C4-2B (cell line): ENCODE measurements around the gene NPAS3.

Source experiments
- H3K27ac ChIP-seq: fragments of 450-650 bp; 2 replicates; pipeline ENCODE4 v1.5.1; 2017
- ZFX ChIP-seq: fragments of 450-650 bp; IDR thresholded peaks from 2 replicates; pipeline ENCODE4 v1.6.1; 2017
- TF ChIP-seq, protein P1 (sequence below): fragments of 450-650 bp; conservative IDR thresholded peaks from 2 replicates; pipeline ENCODE4 v1.5.1; 2017; ENCODE audit warnings: mild to moderate bottlenecking

NPAS3 gene

GRCh38 chr14:33465846-33466700 lies 527.4 kb downstream of the NPAS3 start:
- TF ChIP-seq ZFX, result no peak
- TF ChIP-seq, protein P1, sequence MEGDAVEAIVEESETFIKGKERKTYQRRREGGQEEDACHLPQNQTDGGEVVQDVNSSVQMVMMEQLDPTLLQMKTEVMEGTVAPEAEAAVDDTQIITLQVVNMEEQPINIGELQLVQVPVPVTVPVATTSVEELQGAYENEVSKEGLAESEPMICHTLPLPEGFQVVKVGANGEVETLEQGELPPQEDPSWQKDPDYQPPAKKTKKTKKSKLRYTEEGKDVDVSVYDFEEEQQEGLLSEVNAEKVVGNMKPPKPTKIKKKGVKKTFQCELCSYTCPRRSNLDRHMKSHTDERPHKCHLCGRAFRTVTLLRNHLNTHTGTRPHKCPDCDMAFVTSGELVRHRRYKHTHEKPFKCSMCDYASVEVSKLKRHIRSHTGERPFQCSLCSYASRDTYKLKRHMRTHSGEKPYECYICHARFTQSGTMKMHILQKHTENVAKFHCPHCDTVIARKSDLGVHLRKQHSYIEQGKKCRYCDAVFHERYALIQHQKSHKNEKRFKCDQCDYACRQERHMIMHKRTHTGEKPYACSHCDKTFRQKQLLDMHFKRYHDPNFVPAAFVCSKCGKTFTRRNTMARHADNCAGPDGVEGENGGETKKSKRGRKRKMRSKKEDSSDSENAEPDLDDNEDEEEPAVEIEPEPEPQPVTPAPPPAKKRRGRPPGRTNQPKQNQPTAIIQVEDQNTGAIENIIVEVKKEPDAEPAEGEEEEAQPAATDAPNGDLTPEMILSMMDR, result no peak
- no peak overlapping the region for H3K27ac ChIP-seq

GRCh38 chr14:33467971-33468370 lies 529.3 kb downstream of the NPAS3 start:
- H3K27ac ChIP-seq, result no peak overlapping the region
- TF ChIP-seq, protein P1, result no peak
- no peak for TF ChIP-seq ZFX

DNA sequence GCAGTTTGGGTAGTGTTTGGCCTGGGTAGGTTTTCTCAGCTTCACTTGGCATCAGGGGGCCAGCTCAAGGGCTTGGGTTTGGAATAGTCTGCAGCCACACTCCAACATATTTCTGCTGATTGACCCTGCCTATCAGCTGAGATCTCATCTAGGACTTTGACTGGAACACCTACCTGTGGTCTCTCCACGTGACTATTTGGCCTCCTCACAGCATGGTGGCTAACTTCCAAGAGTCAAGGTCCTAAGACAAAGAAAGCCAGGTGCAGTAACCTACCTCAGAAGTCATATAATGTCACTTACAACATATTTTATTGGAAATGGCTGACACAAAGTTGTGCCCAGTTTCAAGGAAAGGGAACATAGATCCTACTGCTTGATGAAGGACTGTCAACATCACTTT lies 531.2 kb downstream of the NPAS3 start:
- no peak overlapping the region for H3K27ac ChIP-seq
- TF ChIP-seq, protein P1, result no peak
- no peak for TF ChIP-seq ZFX

DNA sequence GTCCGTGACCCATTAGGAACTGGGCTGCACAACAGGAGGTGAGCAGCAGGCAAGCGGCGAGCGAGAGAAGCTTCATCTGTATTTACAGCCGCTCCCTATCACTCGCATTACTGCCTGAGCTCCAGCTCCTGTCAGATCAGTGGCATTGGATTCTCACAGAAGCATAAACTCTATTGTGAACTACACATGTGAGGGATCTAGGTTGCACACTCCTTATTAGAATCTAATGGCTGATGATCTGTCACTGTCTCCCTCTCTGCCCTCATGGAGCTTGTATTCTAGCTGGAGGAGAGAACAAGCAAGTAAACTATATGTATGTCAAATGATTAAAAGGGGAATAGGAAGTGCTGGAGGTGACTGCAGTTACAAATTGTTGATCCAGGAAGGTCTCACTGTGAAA lies 533.1 kb downstream of the NPAS3 start:
- TF ChIP-seq ZFX, result no peak
- TF ChIP-seq, protein P1, result no peak
- H3K27ac ChIP-seq, result no peak overlapping the region

DNA sequence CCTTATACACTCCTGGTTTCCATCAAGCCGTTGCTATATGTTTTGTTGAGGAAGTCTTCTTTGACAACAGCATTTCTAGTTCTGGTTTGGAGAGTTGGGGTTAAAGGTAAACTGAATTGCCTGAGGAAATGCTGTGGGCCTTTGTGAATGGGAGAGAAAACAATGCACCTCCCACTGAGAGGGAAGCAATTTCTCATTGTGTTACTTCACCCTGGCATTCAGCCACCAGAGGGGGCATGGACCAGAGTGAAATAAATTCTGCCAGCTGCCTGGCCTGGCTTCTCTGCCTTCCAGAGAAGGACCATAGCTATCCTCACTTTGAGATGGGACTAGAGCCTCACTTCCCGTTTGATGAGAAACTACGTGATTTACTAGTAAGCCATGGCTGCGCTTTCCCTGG lies 536.9 kb downstream of the NPAS3 start:
- H3K27ac ChIP-seq, result no peak overlapping the region

GRCh38 chr14:33477797-33478196 lies 539.1 kb downstream of the NPAS3 start:
- TF ChIP-seq, protein P1, result no peak
- no peak for TF ChIP-seq ZFX
- H3K27ac ChIP-seq, result no peak overlapping the region

More for the DNA sequence above, 536.9 kb downstream of the NPAS3 start:
- TF ChIP-seq ZFX, result no peak
- TF ChIP-seq, protein P1, result peak; percentile 10; the same call in 1 of the 2 replicates

DNA sequence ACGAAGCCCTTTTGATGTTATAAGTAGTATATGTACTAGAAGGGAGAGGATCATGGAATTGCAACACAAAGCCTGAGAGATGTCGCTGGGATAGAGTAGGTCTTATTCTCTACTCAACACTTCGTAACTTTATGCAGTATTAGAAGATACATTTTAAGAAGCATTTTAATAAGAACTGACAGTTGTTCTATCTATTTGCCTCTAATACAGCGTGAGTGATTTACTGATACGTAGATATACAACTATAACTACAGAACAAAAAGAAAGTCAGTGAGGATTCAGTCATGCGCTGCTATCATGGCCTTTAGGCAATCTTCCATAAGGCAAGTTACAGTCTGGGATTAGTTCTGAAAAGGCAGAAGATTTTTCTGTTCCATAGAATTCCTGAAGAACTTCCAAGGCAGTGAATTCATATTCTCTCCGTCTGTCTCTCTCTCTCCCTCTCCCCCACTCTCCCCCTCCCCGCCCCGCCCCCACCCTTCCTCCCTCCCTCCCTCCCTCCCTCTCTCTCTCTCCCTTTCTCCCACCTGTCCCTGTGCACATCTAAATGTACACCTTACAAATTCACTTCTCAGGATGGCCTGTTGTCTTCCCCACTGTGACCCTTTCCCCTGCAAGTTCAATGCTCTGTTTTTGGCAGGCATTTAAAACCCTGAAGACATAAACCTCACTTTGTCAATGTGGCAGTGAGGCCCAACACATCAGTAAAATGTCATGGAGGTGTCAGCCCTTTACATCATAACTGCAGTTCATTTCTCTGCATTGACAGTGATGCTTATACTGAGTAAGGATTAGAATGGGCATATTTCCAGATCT lies 541.6 kb downstream of the NPAS3 start:
- TF ChIP-seq, protein P1, result no peak
- TF ChIP-seq ZFX, result no peak
- no peak overlapping the region for H3K27ac ChIP-seq
